ENCODE measurements around the gene RNF157.

Gene RNF157

GRCh38 chr17:76138896-76139752 is 101.2 kb downstream of the RNF157 start:
- no peak for DNase-seq

GRCh38 chr17:76138234-76138895 is 101.9 kb downstream of the RNF157 start:
- DNase-seq: no peak

- DNase-seq: no peak
These were observed 102.7 kb downstream of the RNF157 start for GRCh38 chr17:76137351-76138233.

GRCh38 chr17:76137001-76137350 is 103.3 kb downstream of the RNF157 start:
- no peak for DNase-seq

GRCh38 chr17:76136276-76137000 is 103.9 kb downstream of the RNF157 start:
- DNase-seq: no peak

- no peak for DNase-seq
These were observed 104.5 kb downstream of the RNF157 start for GRCh38 chr17:76135810-76136188.

GRCh38 chr17:76134911-76135809 is 105.1 kb downstream of the RNF157 start:
- DNase-seq: no peak

- no peak for DNase-seq
These were observed 107.5 kb downstream of the RNF157 start for GRCh38 chr17:76132574-76133338.

GRCh38 chr17:76131692-76132573 is 108.4 kb downstream of the RNF157 start:
- no peak for DNase-seq

- DNase-seq: no peak
These were observed 109.1 kb downstream of the RNF157 start for GRCh38 chr17:76131051-76131691.

- no peak for DNase-seq
These were observed 109.8 kb downstream of the RNF157 start for GRCh38 chr17:76130473-76130872.

GRCh38 chr17:76125922-76126321 is 114.4 kb downstream of the RNF157 start:
- DNase-seq: no peak

GRCh38 chr17:76125391-76125675 is 115.0 kb downstream of the RNF157 start:
- no peak for DNase-seq

- no peak for DNase-seq
These were observed 115.5 kb downstream of the RNF157 start for GRCh38 chr17:76124582-76125390.

GRCh38 chr17:76123749-76124581 is 116.3 kb downstream of the RNF157 start:
- no peak for DNase-seq

- no peak for DNase-seq
These were observed 117.1 kb downstream of the RNF157 start for GRCh38 chr17:76123191-76123499.

GRCh38 chr17:76122431-76123190 is 117.7 kb downstream of the RNF157 start:
- DNase-seq: no peak

Data from activated CD4-positive, alpha-beta T cell treated with anti-CD3 and anti-CD28 coated beads, Interleukin-2, amount 50 U/mL, for 48 hours (primary cell).